Breast epithelium (tissue), 3 donors: ENCODE results near the gene HSPA4.
"Not testable (repeated sequence)": the region's sequence is repeated elsewhere in the genome, so short reads cannot be mapped to it uniquely, and the experiment has no call there.

Experiments used
- CTCF ChIP-seq, 3 donors: fragments of 450-650 bp; IDR thresholded peaks; one replicate each; pipeline ENCODE4 v1.5.1; 2016 to 2017; ENCODE audit warnings: antibody characterized with exemption in 3 of 3, mild to moderate bottlenecking in 3 of 3, moderate library complexity in 3 of 3
- POLR2A ChIP-seq: fragments of 450-650 bp; IDR thresholded peaks from one replicate; pipeline ENCODE4 v1.6.1; 2016; ENCODE audit warnings: antibody characterized with exemption, mild to moderate bottlenecking, moderate library complexity

- TF ChIP-seq CTCF (IDR thresholded peaks at IDR 0.05); POLR2A: not testable (repeated sequence)
Observed at GRCh38 chr5:133008455-133008854, 43.4 kb upstream of the HSPA4 start.
